GM12864 (cell line): Measurements from ENCODE around the gene CCNE1.

Source experiments
- DNase-seq: peaks from one replicate; pipeline ENCODE4 v3.0.0-alpha.2; 2011; ENCODE audit warnings: low read depth
- H3K4me3 ChIP-seq: 2 replicates; pipeline ENCODE4 v1.5.1; 2011; ENCODE audit warnings: mild to moderate bottlenecking, low read depth, low read length, control low read depth
- CTCF ChIP-seq: IDR thresholded peaks from 2 replicates; pipeline ENCODE4 v1.5.1; 2011; ENCODE audit warnings: low read depth, mild to moderate bottlenecking, moderate library complexity, low read length, control low read depth, inconsistent platforms; ENCODE audit errors: missing control alignments

Gene CCNE1

GRCh38 chr19:29844891-29845573, 33.2 kb downstream of the CCNE1 start:
- H3K4me3 ChIP-seq, result peak overlapping the region; percentile 64
- no peak for TF ChIP-seq CTCF
- DNase-seq, result peak; percentile 68

- peak overlapping the region; percentile 64 for H3K4me3 ChIP-seq
- no peak for DNase-seq
- TF ChIP-seq CTCF, result no peak
Observed at GRCh38 chr19:29845574-29846176, 33.9 kb downstream of the CCNE1 start.

- TF ChIP-seq CTCF, result no peak
- H3K4me3 ChIP-seq, result no peak overlapping the region
- DNase-seq, result no peak
Observed at GRCh38 chr19:29849208-29849607, 37.4 kb downstream of the CCNE1 start.

- TF ChIP-seq CTCF, result no peak
- no peak for DNase-seq
- H3K4me3 ChIP-seq, result no peak overlapping the region
Observed at GRCh38 chr19:29850482-29850881, 38.7 kb downstream of the CCNE1 start.

- TF ChIP-seq CTCF, result no peak
- DNase-seq, result peak; percentile 77
- no peak overlapping the region for H3K4me3 ChIP-seq
Observed at GRCh38 chr19:29851769-29852521, 40.2 kb downstream of the CCNE1 start.

- no peak for TF ChIP-seq CTCF
- DNase-seq, result no peak
- H3K4me3 ChIP-seq, result no peak overlapping the region
Observed at GRCh38 chr19:29854033-29854432, 42.2 kb downstream of the CCNE1 start.

- no peak for DNase-seq
- no peak for TF ChIP-seq CTCF
- H3K4me3 ChIP-seq, result no peak overlapping the region
Observed at GRCh38 chr19:29855087-29855486, 43.3 kb downstream of the CCNE1 start.
